ENCODE measurements around the gene NANS.

NANS gene

GRCh38 chr9:98045234-98046179 is 11.0 kb upstream of the NANS start:
- no peak overlapping the region for H4K8ac ChIP-seq (ENCODE audit: low read length)
- no peak overlapping the region for H2AFZ ChIP-seq (ENCODE audit: low read depth, low read length)
- DNase-seq, result no peak
- H2BK12ac ChIP-seq (ENCODE audit: low read length in 2 of 2), result no peak overlapping the region
- H3K4me2 ChIP-seq (ENCODE audit: low read length, poor library complexity, severe bottlenecking), result no peak overlapping the region
- H3K9me3 ChIP-seq (ENCODE audit: control insufficient read depth, low read length), result no peaks in the 10 kb centered on the region
- peaks cover 0 to 3% of the 10 kb centered on the region in 2 experiments for H3K27me3 ChIP-seq (ENCODE audit: control insufficient read depth in 1 of 2, insufficient read depth in 1 of 2, low read length in 2 of 2)
- H3K23ac ChIP-seq (ENCODE audit: low read length in 2 of 2), result no peak overlapping the region
- H3K27ac ChIP-seq (ENCODE audit: low read length, poor library complexity, severe bottlenecking), result no peak overlapping the region
- H2BK15ac ChIP-seq (ENCODE audit: low read depth, poor library complexity, severe bottlenecking), result no peak overlapping the region
- no peak overlapping the region for H2BK5ac ChIP-seq (ENCODE audit: low read depth, low read length, poor library complexity, severe bottlenecking)
- WGBS, result 93% methylated on average over 6 of the region's 6 CpGs
- H3K18ac ChIP-seq (ENCODE audit: low read depth in 1 of 2, low read length in 2 of 2), result no peak overlapping the region
- no peak overlapping the region for H2AK5ac ChIP-seq (ENCODE audit: low read length, severe bottlenecking)
- no peaks in the 10 kb centered on the region for H3K4me1 ChIP-seq (ENCODE audit: control insufficient read depth, insufficient read depth, low read depth, low read length)
- H3K9ac ChIP-seq (ENCODE audit: low read length), result peak overlapping the region; percentile 71
- H3K14ac ChIP-seq (ENCODE audit: low read length in 2 of 2), result no peak overlapping the region
- H3K79me1 ChIP-seq (replicated peaks; ENCODE audit: low read length, poor library complexity, severe bottlenecking), result no peaks in the 10 kb centered on the region
- H2BK120ac ChIP-seq (ENCODE audit: low read depth, low read length), result no peak overlapping the region
- H3K4ac ChIP-seq (ENCODE audit: low read depth in 1 of 2, low read length in 2 of 2), result no peak overlapping the region
- H4K91ac ChIP-seq (ENCODE audit: low read length), result no peak overlapping the region
- H3K4me3 ChIP-seq (ENCODE audit: insufficient read depth in 1 of 2, low read depth in 1 of 2, low read length in 2 of 2), result peak overlapping the region in 1 of 2 experiments; percentile 64
- no peaks in the 10 kb centered on the region for H3K36me3 ChIP-seq (ENCODE audit: control insufficient read depth in 1 of 2, insufficient read depth in 2 of 2, low read depth in 1 of 2, low read length in 2 of 2)

GRCh38 chr9:98046180-98046543 is 10.4 kb upstream of the NANS start:
- Histone ChIP-seq H3K79me1 (replicated peaks; ENCODE audit: low read length, poor library complexity, severe bottlenecking) (no peaks in the 10 kb centered on the region), H3K4ac (ENCODE audit: low read depth in 1 of 2, low read length in 2 of 2) (no peak overlapping the region), H3K18ac (ENCODE audit: low read depth in 1 of 2, low read length in 2 of 2) (no peak overlapping the region), H2BK5ac (ENCODE audit: low read depth, low read length, poor library complexity, severe bottlenecking) (no peak overlapping the region), H2BK15ac (ENCODE audit: low read depth, poor library complexity, severe bottlenecking) (no peak overlapping the region), H3K4me2 (ENCODE audit: low read length, poor library complexity, severe bottlenecking) (no peak overlapping the region), H3K23ac (ENCODE audit: low read length in 2 of 2) (no peak overlapping the region), H3K9me3 (ENCODE audit: control insufficient read depth, low read length) (no peaks in the 10 kb centered on the region), H2AK5ac (ENCODE audit: low read length, severe bottlenecking) (no peak overlapping the region), H3K36me3 (ENCODE audit: control insufficient read depth in 1 of 2, insufficient read depth in 2 of 2, low read depth in 1 of 2, low read length in 2 of 2) (no peaks in the 10 kb centered on the region), H2BK12ac (ENCODE audit: low read length in 2 of 2) (no peak overlapping the region), H3K4me3 (ENCODE audit: insufficient read depth in 1 of 2, low read depth in 1 of 2, low read length in 2 of 2) (peak overlapping the region in 1 of 2 experiments; percentile 64), H2BK120ac (ENCODE audit: low read depth, low read length) (no peak overlapping the region), H3K14ac (ENCODE audit: low read length in 2 of 2) (no peak overlapping the region), H4K91ac (ENCODE audit: low read length) (no peak overlapping the region), H3K9ac (ENCODE audit: low read length) (peak overlapping the region; percentile 71), H2AFZ (ENCODE audit: low read depth, low read length) (no peak overlapping the region), H3K27ac (ENCODE audit: low read length, poor library complexity, severe bottlenecking) (no peak overlapping the region), H3K27me3 (ENCODE audit: control insufficient read depth in 1 of 2, insufficient read depth in 1 of 2, low read length in 2 of 2) (peaks cover 0 to 3% of the 10 kb centered on the region in 2 experiments), H3K4me1 (ENCODE audit: control insufficient read depth, insufficient read depth, low read depth, low read length) (no peaks in the 10 kb centered on the region), H4K8ac (ENCODE audit: low read length) (no peak overlapping the region)
- no peak for DNase-seq
- 98% methylated on average over 8 of the region's 9 CpGs for WGBS

GRCh38 chr9:98047002-98047401 is 9.5 kb upstream of the NANS start:
- Histone ChIP-seq H2AK5ac (ENCODE audit: low read length, severe bottlenecking) (no peak overlapping the region), H3K9ac (ENCODE audit: low read length) (no peak overlapping the region), H3K4me1 (ENCODE audit: control insufficient read depth, insufficient read depth, low read depth, low read length) (no peaks in the 10 kb centered on the region), H3K27ac (ENCODE audit: low read length, poor library complexity, severe bottlenecking) (no peak overlapping the region), H3K14ac (ENCODE audit: low read length in 2 of 2) (no peak overlapping the region), H3K23ac (ENCODE audit: low read length in 2 of 2) (no peak overlapping the region), H3K27me3 (ENCODE audit: control insufficient read depth in 1 of 2, insufficient read depth in 1 of 2, low read length in 2 of 2) (peaks cover 0 to 7% of the 10 kb centered on the region in 2 experiments), H2BK5ac (ENCODE audit: low read depth, low read length, poor library complexity, severe bottlenecking) (no peak overlapping the region), H3K4me3 (ENCODE audit: insufficient read depth in 1 of 2, low read depth in 1 of 2, low read length in 2 of 2) (no peak overlapping the region), H3K4ac (ENCODE audit: low read depth in 1 of 2, low read length in 2 of 2) (no peak overlapping the region), H3K4me2 (ENCODE audit: low read length, poor library complexity, severe bottlenecking) (no peak overlapping the region), H2BK120ac (ENCODE audit: low read depth, low read length) (no peak overlapping the region), H2BK15ac (ENCODE audit: low read depth, poor library complexity, severe bottlenecking) (no peak overlapping the region), H2BK12ac (ENCODE audit: low read length in 2 of 2) (no peak overlapping the region), H3K36me3 (ENCODE audit: control insufficient read depth in 1 of 2, insufficient read depth in 2 of 2, low read depth in 1 of 2, low read length in 2 of 2) (no peaks in the 10 kb centered on the region), H4K8ac (ENCODE audit: low read length) (no peak overlapping the region), H3K9me3 (ENCODE audit: control insufficient read depth, low read length) (no peaks in the 10 kb centered on the region), H2AFZ (ENCODE audit: low read depth, low read length) (no peak overlapping the region), H3K18ac (ENCODE audit: low read depth in 1 of 2, low read length in 2 of 2) (no peak overlapping the region), H3K79me1 (replicated peaks; ENCODE audit: low read length, poor library complexity, severe bottlenecking) (no peaks in the 10 kb centered on the region), H4K91ac (ENCODE audit: low read length) (no peak overlapping the region)
- WGBS, result 90% methylated on average over 4 of the region's 5 CpGs
- no peak for DNase-seq

DNA sequence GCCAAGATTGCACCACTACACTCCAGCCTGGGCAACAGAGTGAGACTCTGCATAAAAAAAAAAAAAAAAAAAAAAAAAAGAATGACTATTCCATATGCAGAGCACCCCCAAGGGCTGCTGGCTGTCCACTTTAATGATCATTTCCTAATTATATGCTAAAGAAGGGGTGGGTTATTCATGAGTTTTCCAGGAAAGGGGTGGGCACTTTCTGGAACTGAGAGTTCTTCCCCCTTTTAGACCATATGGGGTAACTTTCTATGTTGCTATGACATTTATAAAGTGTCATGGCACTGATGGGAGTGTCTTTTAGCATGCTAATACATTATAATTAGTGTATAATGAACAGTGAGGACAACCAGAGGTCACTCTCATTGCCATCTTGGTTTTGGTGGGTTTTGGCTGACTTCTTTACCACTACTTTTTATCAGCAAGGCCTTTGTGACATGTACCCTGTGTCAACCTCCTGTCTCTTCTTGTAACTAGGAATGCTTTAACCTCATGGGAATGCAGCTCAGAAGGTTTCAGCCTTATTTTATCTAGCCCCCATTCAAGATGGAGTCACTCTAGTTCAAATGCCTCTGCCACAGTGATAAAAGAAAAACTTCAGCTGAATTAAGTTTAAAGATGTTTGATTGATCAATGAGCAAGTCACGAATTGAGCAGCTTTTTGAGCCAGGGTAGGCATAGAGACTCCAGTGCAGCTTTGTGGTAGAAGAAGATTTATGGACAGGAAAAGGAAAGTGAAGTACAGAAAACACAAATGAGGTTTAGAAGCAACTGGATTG is 7.1 kb upstream of the NANS start:
- Histone ChIP-seq H3K4me3 (ENCODE audit: insufficient read depth in 1 of 2, low read depth in 1 of 2, low read length in 2 of 2) (no peak overlapping the region), H3K23ac (ENCODE audit: low read length in 2 of 2) (no peak overlapping the region), H3K4ac (ENCODE audit: low read depth in 1 of 2, low read length in 2 of 2) (no peak overlapping the region), H4K8ac (ENCODE audit: low read length) (no peak overlapping the region), H3K27me3 (ENCODE audit: control insufficient read depth in 1 of 2, insufficient read depth in 1 of 2, low read length in 2 of 2) (peaks cover 0 to 7% of the 10 kb centered on the region in 2 experiments), H2BK5ac (ENCODE audit: low read depth, low read length, poor library complexity, severe bottlenecking) (no peak overlapping the region), H3K79me1 (replicated peaks; ENCODE audit: low read length, poor library complexity, severe bottlenecking) (no peaks in the 10 kb centered on the region), H3K4me2 (ENCODE audit: low read length, poor library complexity, severe bottlenecking) (no peak overlapping the region), H2BK120ac (ENCODE audit: low read depth, low read length) (no peak overlapping the region), H3K18ac (ENCODE audit: low read depth in 1 of 2, low read length in 2 of 2) (no peak overlapping the region), H2AFZ (ENCODE audit: low read depth, low read length) (no peak overlapping the region), H3K9ac (ENCODE audit: low read length) (no peak overlapping the region), H4K91ac (ENCODE audit: low read length) (no peak overlapping the region), H3K14ac (ENCODE audit: low read length in 2 of 2) (no peak overlapping the region), H3K9me3 (ENCODE audit: control insufficient read depth, low read length) (no peaks in the 10 kb centered on the region), H3K4me1 (ENCODE audit: control insufficient read depth, insufficient read depth, low read depth, low read length) (no peaks in the 10 kb centered on the region), H3K27ac (ENCODE audit: low read length, poor library complexity, severe bottlenecking) (no peak overlapping the region), H2BK12ac (ENCODE audit: low read length in 2 of 2) (no peak overlapping the region), H3K36me3 (ENCODE audit: control insufficient read depth in 1 of 2, insufficient read depth in 2 of 2, low read depth in 1 of 2, low read length in 2 of 2) (no peaks in the 10 kb centered on the region), H2AK5ac (ENCODE audit: low read length, severe bottlenecking) (no peak overlapping the region), H2BK15ac (ENCODE audit: low read depth, poor library complexity, severe bottlenecking) (no peak overlapping the region)
- peak; percentile 29 for DNase-seq
- 68% methylated on average over 1 of the region's 1 CpG for WGBS
